SK-N-SH (cell line): ENCODE measurements around the gene SYT3.

Source experiments
- EP300 ChIP-seq, 2 experiments: IDR thresholded peaks; 2 replicates each; pipeline versions ENCODE4 v1.4.0 to v1.6.1; 2012; ENCODE audit warnings: borderline replicate concordance in 1 of 2, low read depth in 1 of 2, low read length in 1 of 2
- EZH2phosphoT487 ChIP-seq: fragments of 200-600 bp; sonication (generic); IDR thresholded peaks from 2 replicates; pipeline ENCODE4 v1.6.1; 2017; ENCODE audit warnings: low read depth, mixed run types, mild to moderate bottlenecking, antibody characterized with exemption, moderate library complexity, borderline replicate concordance
- GABPA ChIP-seq: IDR thresholded peaks from 2 replicates; pipeline ENCODE4 v1.4.0; 2012; ENCODE audit warnings: low read depth, mild to moderate bottlenecking
- MXI1 ChIP-seq: IDR thresholded peaks from 2 replicates; pipeline ENCODE4 v1.6.1; 2012; ENCODE audit warnings: mild to moderate bottlenecking, low read depth, low read length, improper control_type of control experiment
- RAD21 ChIP-seq: IDR thresholded peaks from 2 replicates; pipeline ENCODE4 v1.6.1; 2012; ENCODE audit warnings: mild to moderate bottlenecking, low read length
- SMC3 ChIP-seq: IDR thresholded peaks from 2 replicates; pipeline ENCODE4 v1.6.1; 2012; ENCODE audit warnings: low read depth, low read length, improper control_type of control experiment
- TCF12 ChIP-seq: IDR thresholded peaks from 2 replicates; pipeline ENCODE4 v1.4.0; 2012
- YY1 ChIP-seq: IDR thresholded peaks from 2 replicates; pipeline ENCODE4 v1.4.0; 2012; ENCODE audit warnings: low read depth, mild to moderate bottlenecking
- TF ChIP-seq, protein P1 (sequence below): fragments of 200-600 bp; sonication (generic); IDR thresholded peaks from 2 replicates; pipeline ENCODE4 v1.6.1; 2017; ENCODE audit warnings: antibody characterized with exemption, mild to moderate bottlenecking, moderate library complexity
- TF ChIP-seq, protein P2 (sequence below): fragments of 150-350 bp; IDR thresholded peaks from 2 replicates; pipeline ENCODE4 v1.6.1; 2017; ENCODE audit warnings: antibody characterized with exemption, low read length, low read depth, borderline replicate concordance

DNA sequence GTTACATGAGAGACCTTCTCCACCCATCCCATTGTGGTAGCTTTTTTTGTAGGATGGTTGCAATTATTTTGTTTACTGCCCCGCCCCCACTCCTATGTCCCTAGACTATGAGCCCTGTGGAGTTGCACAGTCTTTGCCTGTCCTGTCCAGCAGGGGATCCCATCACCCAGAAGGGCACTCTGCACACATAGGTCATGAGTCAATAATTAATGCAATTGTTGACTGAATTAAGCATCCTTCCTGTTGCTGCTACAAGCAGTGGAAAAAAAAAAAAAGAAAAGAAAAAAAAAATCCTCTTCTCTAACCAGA is 23.8 kb upstream of the SYT3 start:
- TF ChIP-seq TCF12 = no peak
- no peak for TF ChIP-seq YY1
- TF ChIP-seq, protein P1, sequence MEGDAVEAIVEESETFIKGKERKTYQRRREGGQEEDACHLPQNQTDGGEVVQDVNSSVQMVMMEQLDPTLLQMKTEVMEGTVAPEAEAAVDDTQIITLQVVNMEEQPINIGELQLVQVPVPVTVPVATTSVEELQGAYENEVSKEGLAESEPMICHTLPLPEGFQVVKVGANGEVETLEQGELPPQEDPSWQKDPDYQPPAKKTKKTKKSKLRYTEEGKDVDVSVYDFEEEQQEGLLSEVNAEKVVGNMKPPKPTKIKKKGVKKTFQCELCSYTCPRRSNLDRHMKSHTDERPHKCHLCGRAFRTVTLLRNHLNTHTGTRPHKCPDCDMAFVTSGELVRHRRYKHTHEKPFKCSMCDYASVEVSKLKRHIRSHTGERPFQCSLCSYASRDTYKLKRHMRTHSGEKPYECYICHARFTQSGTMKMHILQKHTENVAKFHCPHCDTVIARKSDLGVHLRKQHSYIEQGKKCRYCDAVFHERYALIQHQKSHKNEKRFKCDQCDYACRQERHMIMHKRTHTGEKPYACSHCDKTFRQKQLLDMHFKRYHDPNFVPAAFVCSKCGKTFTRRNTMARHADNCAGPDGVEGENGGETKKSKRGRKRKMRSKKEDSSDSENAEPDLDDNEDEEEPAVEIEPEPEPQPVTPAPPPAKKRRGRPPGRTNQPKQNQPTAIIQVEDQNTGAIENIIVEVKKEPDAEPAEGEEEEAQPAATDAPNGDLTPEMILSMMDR = peak; percentile 37
- TF ChIP-seq RAD21 = peak; percentile 10; the same call in 1 of the 2 replicates
- TF ChIP-seq EP300 (IDR thresholded peaks at IDR 0.05; ENCODE audit: borderline replicate concordance in 1 of 2, low read depth in 1 of 2, low read length in 1 of 2) = no peak
- TF ChIP-seq EZH2phosphoT487 = no peak
- no peak for TF ChIP-seq GABPA
- TF ChIP-seq, protein P2, sequence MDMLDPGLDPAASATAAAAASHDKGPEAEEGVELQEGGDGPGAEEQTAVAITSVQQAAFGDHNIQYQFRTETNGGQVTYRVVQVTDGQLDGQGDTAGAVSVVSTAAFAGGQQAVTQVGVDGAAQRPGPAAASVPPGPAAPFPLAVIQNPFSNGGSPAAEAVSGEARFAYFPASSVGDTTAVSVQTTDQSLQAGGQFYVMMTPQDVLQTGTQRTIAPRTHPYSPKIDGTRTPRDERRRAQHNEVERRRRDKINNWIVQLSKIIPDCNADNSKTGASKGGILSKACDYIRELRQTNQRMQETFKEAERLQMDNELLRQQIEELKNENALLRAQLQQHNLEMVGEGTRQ = no peak
- no peak for TF ChIP-seq SMC3
- TF ChIP-seq MXI1 = no peak
